ENCODE results near the gene KBTBD7. TPM values are rescaled to one million over a fixed set of nuclear protein-coding genes. Genes with fewer than 3 reads are reported as not detected.
A peak's percentile ranks its signal among the peaks of the same experiment; 100 is the strongest.

Gene KBTBD7
- total RNA-seq, 2 experiments from 2014 or later: 8.0 to 8.3 TPM

GRCh38 chr13:41216160-41216559, 21.8 kb upstream of the KBTBD7 start:
- Mint-ChIP-seq H3K4me1 (ENCODE audit: low read depth) (no peaks in the 10 kb centered on the region), H3K36me3 (ENCODE audit: low read depth) (peaks cover 16% of the 10 kb centered on the region), H3K4me3 (no peak overlapping the region), H3K9me3 (ENCODE audit: insufficient read depth) (peaks cover 7% of the 10 kb centered on the region), H3K27ac (no peak overlapping the region), H3K27me3 (ENCODE audit: low read depth) (no peaks in the 10 kb centered on the region)
- DNase-seq: no peak
- POLR2A ChIA-PET: no interaction called here
- CTCF ChIA-PET: interaction anchor here (1.1 kb wide), 1 partner anchor 10 kb away, joined by 4 read pairs; no protein-coding TSS in a partner anchor
- no peak for ATAC-seq

DNA sequence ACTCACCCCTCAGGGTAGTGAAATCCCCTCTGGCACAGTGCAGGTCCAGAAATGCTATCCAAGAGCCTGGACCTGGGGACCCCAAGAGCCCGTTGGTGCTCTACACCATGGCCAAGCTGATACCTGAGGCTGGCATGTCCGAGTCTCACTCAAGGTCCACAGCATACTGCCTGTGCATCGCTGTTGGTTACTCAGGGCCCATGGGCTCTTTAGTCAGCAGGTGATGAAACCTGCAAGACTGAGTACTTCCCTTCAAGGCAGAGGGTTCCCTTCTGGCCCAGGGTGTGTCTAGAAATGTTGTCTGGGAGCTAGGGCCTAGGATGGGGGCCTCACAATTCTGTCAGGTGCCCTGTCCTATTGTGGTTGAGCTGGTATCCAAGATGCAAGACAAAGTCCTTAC, 19.6 kb upstream of the KBTBD7 start:
- CTCF ChIA-PET: no interaction called here
- H3K27me3 Mint-ChIP-seq (ENCODE audit: low read depth): no peaks in the 10 kb centered on the region
- POLR2A ChIA-PET: no interaction called here
- H3K4me1 Mint-ChIP-seq (ENCODE audit: low read depth): no peaks in the 10 kb centered on the region
- H3K36me3 Mint-ChIP-seq (ENCODE audit: low read depth): peaks cover 10% of the 10 kb centered on the region
- H3K9me3 Mint-ChIP-seq (ENCODE audit: insufficient read depth): peaks cover 10% of the 10 kb centered on the region
- H3K4me3 Mint-ChIP-seq: no peak overlapping the region
- DNase-seq (no peak), ATAC-seq (no peak)
- no peak overlapping the region for H3K27ac Mint-ChIP-seq

DNA sequence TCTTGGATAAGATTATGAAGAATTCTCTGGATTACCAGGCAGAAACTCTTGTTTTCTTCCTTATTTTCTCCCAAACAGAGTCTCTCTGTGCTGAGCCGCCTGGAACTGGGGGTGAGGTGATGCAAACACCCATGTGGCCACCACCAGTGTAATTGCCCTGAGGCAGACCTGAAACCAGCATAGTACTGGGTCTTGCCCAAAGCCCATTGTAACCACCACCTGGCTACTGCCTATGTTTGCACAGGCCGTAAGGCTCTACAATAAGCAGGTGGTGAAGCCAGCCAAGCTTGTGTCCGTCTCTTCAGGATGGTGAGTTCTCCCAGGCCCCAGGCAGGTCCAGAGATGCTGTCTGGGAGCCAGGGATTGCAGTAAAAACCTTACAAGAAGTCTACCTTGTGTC, 18.9 kb upstream of the KBTBD7 start:
- POLR2A ChIA-PET: no interaction called here
- Mint-ChIP-seq H3K4me3 (no peak overlapping the region), H3K27ac (no peak overlapping the region), H3K4me1 (ENCODE audit: low read depth) (no peaks in the 10 kb centered on the region), H3K27me3 (ENCODE audit: low read depth) (no peaks in the 10 kb centered on the region), H3K36me3 (ENCODE audit: low read depth) (peaks cover 10% of the 10 kb centered on the region), H3K9me3 (ENCODE audit: insufficient read depth) (peaks cover 10% of the 10 kb centered on the region)
- CTCF ChIA-PET: no interaction called here
- ATAC-seq (no peak), DNase-seq (no peak)

DNA sequence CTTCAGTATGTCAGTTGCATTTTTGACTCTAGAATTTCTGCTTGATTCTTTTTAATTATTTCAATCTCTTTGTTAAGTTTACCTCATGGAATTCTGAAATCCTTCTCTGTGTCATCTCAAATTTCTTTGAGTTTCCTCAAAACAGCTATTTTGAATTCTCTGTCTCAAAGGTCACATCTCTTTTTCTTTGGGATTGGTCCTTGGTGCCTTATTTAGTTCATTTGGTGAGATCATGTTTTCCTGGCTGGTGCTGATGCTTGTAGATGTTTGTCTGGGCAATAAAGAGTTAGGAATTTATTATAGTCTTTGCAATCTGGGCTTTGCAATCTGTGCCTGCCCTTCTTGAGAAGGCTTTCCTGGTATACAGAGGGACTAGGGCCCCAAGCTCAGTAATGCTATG, 18.5 kb upstream of the KBTBD7 start:
- CTCF ChIA-PET: no interaction called here
- H3K27ac Mint-ChIP-seq: no peak overlapping the region
- H3K36me3 Mint-ChIP-seq (ENCODE audit: low read depth): peaks cover 10% of the 10 kb centered on the region

GRCh38 chr13:41211062-41211461, 16.7 kb upstream of the KBTBD7 start:
- Mint-ChIP-seq H3K4me3 (no peak overlapping the region), H3K4me1 (ENCODE audit: low read depth) (no peaks in the 10 kb centered on the region), H3K36me3 (ENCODE audit: low read depth) (peaks cover 6% of the 10 kb centered on the region), H3K27ac (no peak overlapping the region), H3K9me3 (ENCODE audit: insufficient read depth) (peaks cover 10% of the 10 kb centered on the region), H3K27me3 (ENCODE audit: low read depth) (peaks cover 3% of the 10 kb centered on the region)
- ChIA-PET POLR2A (no interaction called here), CTCF (interaction anchor here (0.7 kb wide), 1 partner anchor 17 kb away, joined by 3 read pairs; no protein-coding TSS in a partner anchor)
- DNase-seq (no peak), ATAC-seq (no peak)

More for the DNA sequence above, 18.5 kb upstream of the KBTBD7 start:
- POLR2A ChIA-PET: no interaction called here
- Mint-ChIP-seq H3K4me1 (ENCODE audit: low read depth) (no peaks in the 10 kb centered on the region), H3K27me3 (ENCODE audit: low read depth) (no peaks in the 10 kb centered on the region), H3K4me3 (no peak overlapping the region), H3K9me3 (ENCODE audit: insufficient read depth) (peaks cover 10% of the 10 kb centered on the region)
- ATAC-seq (no peak), DNase-seq (no peak)

DNA sequence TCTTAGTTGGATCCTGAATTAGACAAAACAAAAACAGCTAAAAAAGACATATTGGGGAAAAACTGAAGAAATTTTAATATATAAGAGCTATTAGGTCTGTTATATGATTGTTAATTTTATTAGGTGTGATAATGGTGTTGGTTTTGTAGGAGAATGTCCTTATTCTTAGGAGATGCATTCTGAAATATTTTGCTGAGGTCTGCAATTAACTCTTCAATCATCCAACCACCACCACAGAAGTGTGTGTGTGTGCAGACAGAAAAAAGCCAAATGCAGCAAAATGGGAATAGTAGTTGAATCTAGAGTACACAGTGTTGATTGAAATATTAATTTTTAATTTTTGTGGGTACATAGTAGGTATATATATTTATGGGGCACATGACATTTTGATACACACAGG, 12.1 kb upstream of the KBTBD7 start:
- no peaks in the 10 kb centered on the region for H3K4me1 Mint-ChIP-seq (ENCODE audit: low read depth)
- ATAC-seq (no peak), DNase-seq (no peak)
- peaks cover 3% of the 10 kb centered on the region for H3K27me3 Mint-ChIP-seq (ENCODE audit: low read depth)
- H3K9me3 Mint-ChIP-seq (ENCODE audit: insufficient read depth): peaks cover 5% of the 10 kb centered on the region
- H3K27ac Mint-ChIP-seq: no peak overlapping the region
- peaks cover 3% of the 10 kb centered on the region for H3K36me3 Mint-ChIP-seq (ENCODE audit: low read depth)
- ChIA-PET POLR2A (no interaction called here), CTCF (no interaction called here)
- H3K4me3 Mint-ChIP-seq: no peak overlapping the region

DNA sequence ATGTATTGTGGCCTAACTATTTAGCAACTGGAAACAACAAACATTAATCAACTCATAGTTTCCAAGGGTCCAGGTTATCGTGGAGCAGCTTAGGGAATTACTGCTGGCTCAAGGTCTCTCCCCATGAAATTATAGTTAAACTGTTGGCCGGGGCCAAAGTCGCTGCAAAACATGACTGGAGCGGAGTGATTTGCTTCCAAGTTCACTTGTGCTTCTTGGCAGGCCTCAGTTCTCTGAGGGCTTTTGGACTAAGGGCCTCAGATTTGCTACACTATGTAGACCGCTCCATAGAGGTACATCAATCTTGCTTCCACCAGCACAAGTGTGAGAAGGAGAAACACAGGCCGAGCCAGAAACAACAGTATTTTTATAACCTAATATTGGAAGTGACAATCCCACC, 9.4 kb upstream of the KBTBD7 start:
- no peak overlapping the region for H3K4me3 Mint-ChIP-seq
- H3K27ac Mint-ChIP-seq: no peak overlapping the region
- peaks cover 3% of the 10 kb centered on the region for H3K27me3 Mint-ChIP-seq (ENCODE audit: low read depth)
- no peaks in the 10 kb centered on the region for H3K9me3 Mint-ChIP-seq (ENCODE audit: insufficient read depth)
- no peak for ATAC-seq
- ChIA-PET CTCF (interaction anchor here (1.1 kb wide), 1 partner anchor 19 kb away, joined by 3 read pairs; no protein-coding TSS in a partner anchor), POLR2A (no interaction called here)
- H3K4me1 Mint-ChIP-seq (ENCODE audit: low read depth): no peaks in the 10 kb centered on the region
- no peak for DNase-seq
- no peaks in the 10 kb centered on the region for H3K36me3 Mint-ChIP-seq (ENCODE audit: low read depth)

GRCh38 chr13:41200126-41200525, 5.8 kb upstream of the KBTBD7 start:
- no peak overlapping the region for H3K4me3 Mint-ChIP-seq
- CTCF ChIA-PET: interaction anchor here (1.6 kb wide), 1 partner anchor 95 kb away, joined by 3 read pairs; no protein-coding TSS in a partner anchor
- no peak for DNase-seq
- no peak for ATAC-seq
- no peaks in the 10 kb centered on the region for H3K9me3 Mint-ChIP-seq (ENCODE audit: insufficient read depth)
- POLR2A ChIA-PET: no interaction called here
- no peaks in the 10 kb centered on the region for H3K36me3 Mint-ChIP-seq (ENCODE audit: low read depth)
- H3K4me1 Mint-ChIP-seq (ENCODE audit: low read depth): peaks cover 7% of the 10 kb centered on the region
- H3K27me3 Mint-ChIP-seq (ENCODE audit: low read depth): no peaks in the 10 kb centered on the region
- H3K27ac Mint-ChIP-seq: no peak overlapping the region

DNA sequence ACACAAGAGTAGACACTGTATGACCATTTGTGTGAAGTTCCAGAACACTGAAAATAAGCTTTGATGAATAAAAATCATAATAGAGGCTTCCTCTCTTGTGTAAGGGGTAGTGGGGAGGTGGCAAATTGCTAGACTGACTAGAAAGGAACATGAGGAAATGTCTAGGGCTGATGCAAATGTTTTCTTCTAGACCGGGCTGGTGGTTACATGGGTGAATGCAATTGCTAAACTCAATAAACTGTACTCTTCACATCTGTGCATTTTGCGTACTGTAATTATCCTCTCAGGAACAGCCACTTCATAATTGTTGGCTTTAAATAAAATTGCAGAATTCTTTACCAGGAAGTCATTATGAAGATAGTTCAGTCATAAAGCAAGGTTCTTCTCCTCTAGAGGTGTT, 5.2 kb upstream of the KBTBD7 start:
- H3K4me1 Mint-ChIP-seq (ENCODE audit: low read depth): peaks cover 10% of the 10 kb centered on the region
- ATAC-seq (no peak), DNase-seq (no peak)
- H3K36me3 Mint-ChIP-seq (ENCODE audit: low read depth): no peaks in the 10 kb centered on the region
- ChIA-PET CTCF (interaction anchor here (1.6 kb wide), 1 partner anchor 95 kb away, joined by 3 read pairs; no protein-coding TSS in a partner anchor), POLR2A (no interaction called here)
- no peaks in the 10 kb centered on the region for H3K27me3 Mint-ChIP-seq (ENCODE audit: low read depth)
- no peak overlapping the region for H3K4me3 Mint-ChIP-seq
- H3K27ac Mint-ChIP-seq: no peak overlapping the region
- no peaks in the 10 kb centered on the region for H3K9me3 Mint-ChIP-seq (ENCODE audit: insufficient read depth)

- Mint-ChIP-seq H3K27me3 (ENCODE audit: low read depth) (no peaks in the 10 kb centered on the region), H3K27ac (no peak overlapping the region), H3K9me3 (ENCODE audit: insufficient read depth) (no peaks in the 10 kb centered on the region), H3K4me1 (ENCODE audit: low read depth) (peaks cover 13% of the 10 kb centered on the region), H3K4me3 (no peak overlapping the region), H3K36me3 (ENCODE audit: low read depth) (peaks cover 3% of the 10 kb centered on the region)
- ATAC-seq: no peak
- ChIA-PET CTCF (interaction anchor here (0.5 to 1.6 kb wide), 3 partner anchors 94 to 145 kb away, joined by 3 to 7 read pairs (median 3); no protein-coding TSS in a partner anchor), POLR2A (no interaction called here)
- no peak for DNase-seq
Observed at GRCh38 chr13:41199079-41199478, 4.7 kb upstream of the KBTBD7 start.

DNA sequence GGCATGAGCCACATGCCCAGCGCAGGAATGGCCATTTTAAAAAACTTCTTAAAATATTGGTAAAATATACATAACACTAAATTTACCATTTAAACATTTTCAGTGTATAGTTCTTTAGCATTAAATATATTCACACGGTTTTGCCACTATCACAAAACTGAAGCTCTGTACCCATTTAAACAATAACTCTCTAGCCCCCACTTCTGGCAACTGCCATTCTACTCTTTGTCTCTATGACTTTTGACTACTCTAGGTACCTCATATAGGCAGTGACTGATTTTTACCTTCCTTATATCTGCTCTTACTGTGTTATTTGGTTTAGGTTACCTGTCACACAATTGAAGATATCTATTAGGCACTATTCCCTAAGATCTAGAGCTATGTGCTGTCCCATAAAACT, 2.3 kb upstream of the KBTBD7 start:
- POLR2A ChIA-PET: no interaction called here

GRCh38 chr13:41196011-41196410, 1.6 kb upstream of the KBTBD7 start:
- ChIA-PET POLR2A (no interaction called here), CTCF (interaction anchor here (0.6 to 2.2 kb wide), 11 partner anchors 11 to 222 kb away, joined by 3 to 14 read pairs (median 4); no protein-coding TSS in a partner anchor)
- DNase-seq: no peak
- peaks cover 7% of the 10 kb centered on the region for H3K9me3 Mint-ChIP-seq (ENCODE audit: insufficient read depth)
- H3K36me3 Mint-ChIP-seq (ENCODE audit: low read depth): peaks cover 24% of the 10 kb centered on the region
- no peak overlapping the region for H3K27ac Mint-ChIP-seq
- H3K4me1 Mint-ChIP-seq (ENCODE audit: low read depth): peaks cover 32% of the 10 kb centered on the region
- no peaks in the 10 kb centered on the region for H3K27me3 Mint-ChIP-seq (ENCODE audit: low read depth)
- H3K4me3 Mint-ChIP-seq: no peak overlapping the region
- ATAC-seq: no peak

More for the DNA sequence above, 2.3 kb upstream of the KBTBD7 start:
- ATAC-seq (no peak), DNase-seq (no peak)
- no peaks in the 10 kb centered on the region for H3K27me3 Mint-ChIP-seq (ENCODE audit: low read depth)
- H3K4me1 Mint-ChIP-seq (ENCODE audit: low read depth): peaks cover 32% of the 10 kb centered on the region
- peaks cover 7% of the 10 kb centered on the region for H3K9me3 Mint-ChIP-seq (ENCODE audit: insufficient read depth)
- H3K27ac Mint-ChIP-seq: no peak overlapping the region
- CTCF ChIA-PET: interaction anchor here (0.6 to 2.2 kb wide), 12 partner anchors 25 to 410 kb away, joined by 3 to 14 read pairs (median 4); no protein-coding TSS in a partner anchor
- H3K36me3 Mint-ChIP-seq (ENCODE audit: low read depth): peaks cover 24% of the 10 kb centered on the region
- no peak overlapping the region for H3K4me3 Mint-ChIP-seq

DNA sequence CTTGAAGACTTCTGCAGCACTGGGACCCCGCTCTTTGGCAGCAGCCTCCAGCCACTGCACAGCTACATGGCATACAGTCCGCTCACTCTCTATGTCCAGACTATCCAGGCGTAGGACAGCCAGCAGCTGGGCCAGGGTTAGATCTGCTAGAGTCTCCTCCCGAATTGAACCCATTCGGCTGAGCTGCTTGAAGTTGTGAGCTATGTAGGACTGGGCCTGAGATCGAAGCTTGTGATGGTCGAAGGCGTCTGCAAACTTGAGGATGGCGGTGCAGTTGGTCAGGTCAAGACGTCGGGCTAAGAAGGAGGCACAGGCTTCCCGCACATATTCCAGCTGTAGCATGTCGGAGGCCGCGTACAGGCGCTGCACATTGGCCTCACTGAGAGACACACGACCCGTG, 900 bp downstream of the KBTBD7 start:
- Mint-ChIP-seq H3K4me1 (ENCODE audit: low read depth) (peaks cover 36% of the 10 kb centered on the region), H3K9me3 (ENCODE audit: insufficient read depth) (peaks cover 7% of the 10 kb centered on the region), H3K27ac (peak overlapping the region; percentile 95), H3K27me3 (ENCODE audit: low read depth) (no peaks in the 10 kb centered on the region), H3K36me3 (ENCODE audit: low read depth) (peaks cover 40% of the 10 kb centered on the region), H3K4me3 (peak overlapping the region; percentile 91)
- ATAC-seq (no peak), DNase-seq (no peak)
- CTCF ChIA-PET: no interaction called here
- POLR2A ChIA-PET: no interaction called here

Data from activated CD8-positive, alpha-beta T cell treated with anti-CD3 and anti-CD28 coated beads, Interleukin-2, amount 10 ng/mL, durations not matched to agents 7 days and 5 days (primary cell).